GM13976 (cell line): ENCODE data around the gene PSAPL1.

Source experiments
- DNase-seq: peaks from one replicate; pipeline ENCODE4 v3.0.0; 2012; ENCODE audit warnings: low spot score
- in situ Hi-C: fragments of 300-500 bp; cut with MboI; formaldehyde crosslinking; loops from one replicate; pipeline ENCODE4 v1.12.0; 2022; ENCODE audit warnings: low sequenced_read_pairs, mixed read lengths, inconsistent platforms; ENCODE audit not compliant: unreplicated experiment
- TF ChIP-seq, protein P1 (sequence below): IDR thresholded peaks from 2 replicates; pipeline ENCODE4 v1.5.1; 2012; ENCODE audit warnings: borderline replicate concordance, mild to moderate bottlenecking; ENCODE audit not compliant: insufficient read depth; ENCODE audit errors: extremely low read depth, missing control alignments, control extremely low read depth

PSAPL1 gene

GRCh38 chr4:7444731-7445130 is 10.0 kb upstream of the PSAPL1 start:
- DNase-seq: no peak
- TF ChIP-seq, protein P1, sequence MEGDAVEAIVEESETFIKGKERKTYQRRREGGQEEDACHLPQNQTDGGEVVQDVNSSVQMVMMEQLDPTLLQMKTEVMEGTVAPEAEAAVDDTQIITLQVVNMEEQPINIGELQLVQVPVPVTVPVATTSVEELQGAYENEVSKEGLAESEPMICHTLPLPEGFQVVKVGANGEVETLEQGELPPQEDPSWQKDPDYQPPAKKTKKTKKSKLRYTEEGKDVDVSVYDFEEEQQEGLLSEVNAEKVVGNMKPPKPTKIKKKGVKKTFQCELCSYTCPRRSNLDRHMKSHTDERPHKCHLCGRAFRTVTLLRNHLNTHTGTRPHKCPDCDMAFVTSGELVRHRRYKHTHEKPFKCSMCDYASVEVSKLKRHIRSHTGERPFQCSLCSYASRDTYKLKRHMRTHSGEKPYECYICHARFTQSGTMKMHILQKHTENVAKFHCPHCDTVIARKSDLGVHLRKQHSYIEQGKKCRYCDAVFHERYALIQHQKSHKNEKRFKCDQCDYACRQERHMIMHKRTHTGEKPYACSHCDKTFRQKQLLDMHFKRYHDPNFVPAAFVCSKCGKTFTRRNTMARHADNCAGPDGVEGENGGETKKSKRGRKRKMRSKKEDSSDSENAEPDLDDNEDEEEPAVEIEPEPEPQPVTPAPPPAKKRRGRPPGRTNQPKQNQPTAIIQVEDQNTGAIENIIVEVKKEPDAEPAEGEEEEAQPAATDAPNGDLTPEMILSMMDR: no peak
- in situ Hi-C loops: no loop called here

GRCh38 chr4:7444314-7444713 is 9.6 kb upstream of the PSAPL1 start:
- TF ChIP-seq, protein P1: no peak
- in situ Hi-C loops: no loop called here
- no peak for DNase-seq

DNA sequence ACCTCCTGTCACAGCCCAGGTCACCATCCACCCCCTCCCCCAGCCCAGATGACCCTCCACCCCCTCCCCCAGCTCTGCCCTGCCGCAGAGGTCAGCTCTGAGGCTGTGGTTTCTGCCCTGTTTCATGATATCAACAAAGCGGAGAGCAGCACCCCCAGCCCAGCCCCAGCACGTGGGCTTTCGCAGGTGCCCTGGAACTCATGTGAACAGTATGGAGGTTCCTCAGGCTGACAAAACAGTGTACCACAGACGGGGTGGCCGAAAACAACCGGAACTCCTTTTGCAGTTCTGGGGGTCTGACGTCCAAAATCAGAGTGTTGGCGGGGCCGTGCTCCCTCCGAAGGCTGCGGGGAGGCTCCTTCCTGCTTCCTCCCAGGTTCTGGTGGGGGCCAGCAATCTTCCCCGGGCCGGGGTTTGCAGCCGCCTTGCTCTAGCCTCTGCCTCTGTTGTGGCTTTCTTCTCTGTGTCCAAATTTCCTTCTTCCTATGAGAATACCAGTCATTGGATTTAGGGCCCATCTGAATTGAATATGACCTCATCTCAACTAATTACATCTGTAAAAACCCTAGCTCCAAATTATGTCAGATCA is 7.9 kb upstream of the PSAPL1 start:
- in situ Hi-C loops: no loop called here

GRCh38 chr4:7441201-7441600 is 6.5 kb upstream of the PSAPL1 start:
- in situ Hi-C loops: no loop called here

More for the DNA sequence above, 7.9 kb upstream of the PSAPL1 start:
- TF ChIP-seq, protein P1: no peak
- no peak for DNase-seq

DNA sequence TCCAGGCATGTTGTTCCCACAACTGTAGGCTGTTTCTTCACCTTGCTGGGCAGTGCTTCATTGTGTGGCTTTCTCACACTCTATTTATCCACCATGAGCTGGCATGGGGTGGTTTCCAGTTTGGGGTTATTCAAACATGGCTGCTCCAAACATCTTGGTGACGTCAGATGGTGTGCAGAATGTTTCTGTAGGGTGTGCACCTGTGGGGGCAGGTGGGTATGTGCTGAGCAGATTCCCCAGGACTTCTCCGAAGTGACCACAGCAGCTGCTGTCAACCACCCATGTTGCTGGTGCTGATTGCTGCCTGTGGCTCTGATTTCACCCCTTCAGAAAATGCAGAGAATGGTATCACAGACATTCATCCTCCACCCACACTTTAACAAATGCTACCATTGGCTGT is 5.0 kb upstream of the PSAPL1 start:
- DNase-seq: no peak
- in situ Hi-C loops: no loop called here
- TF ChIP-seq, protein P1: no peak

More at GRCh38 chr4:7441201-7441600, 6.5 kb upstream of the PSAPL1 start:
- TF ChIP-seq, protein P1: no peak
- no peak for DNase-seq

GRCh38 chr4:7436256-7436655 is 1.5 kb upstream of the PSAPL1 start:
- TF ChIP-seq, protein P1: no peak
- DNase-seq: no peak
- in situ Hi-C loops: no loop called here
